ENCODE results near the gene OR1F1. TPM values are rescaled to one million over a fixed set of nuclear protein-coding genes. Genes with fewer than 3 reads are reported as not detected.

OR1F1 gene
- total and polyA plus RNA-seq, 9 of the 15 experiments (the other 6 are each of a cell fraction or from before 2014, with no cell fraction given), result 0.15 to 0.61 (median 0.35) TPM; not detected in 3

GRCh38 chr16:3138342-3138741 lies 49.7 kb upstream of the OR1F1 start:
- in situ Hi-C loops (cut with MboI) (no loop called here), intact Hi-C loops (cut with micrococcal nuclease) (no loop called here)
- Histone ChIP-seq H3K4me2 (ENCODE audit: insufficient read depth, low read length) (no peak overlapping the region), H4K20me1 (replicated peaks; ENCODE audit: control insufficient read depth, insufficient read depth, low read length) (no peaks in the 10 kb centered on the region), H3K9me1 (ENCODE audit: control insufficient read depth, insufficient read depth, low read length) (no peaks in the 10 kb centered on the region), H2AFZ (ENCODE audit: low read depth, low read length) (no peak overlapping the region), H3K4me1 (replicated peaks in 1 of 2; ENCODE audit: control insufficient read depth in 2 of 2, insufficient read depth in 2 of 2, low read length in 2 of 2) (peaks cover 0 to 42% of the 10 kb centered on the region in 2 experiments; a peak in 2 of 5 replicates), H3K36me3 (ENCODE audit: control insufficient read depth, insufficient read depth, low read length) (peaks cover 21% of the 10 kb centered on the region; the same call in 1 of the 3 replicates), H3K27me3 (ENCODE audit: control insufficient read depth in 2 of 2, insufficient read depth in 2 of 2, low read length in 2 of 2) (no peaks in the 10 kb centered on the region), H3K4me3 (no peak overlapping the region), H3K9ac (ENCODE audit: insufficient read depth in 1 of 2, low read depth in 2 of 2, low read length in 2 of 2) (peak overlapping the region in 1 of 2 experiments; percentile 31; a peak in 1 of 4 replicates), H3K9me3 (replicated peaks; ENCODE audit: control insufficient read depth, insufficient read depth, low read depth, low read length) (no peaks in the 10 kb centered on the region), H3K27ac (ENCODE audit: extremely low read depth, low read depth, low read length) (no peak overlapping the region), H3K79me2 (ENCODE audit: control insufficient read depth, insufficient read depth, low read length) (peaks cover 24% of the 10 kb centered on the region)
- POLR2A ChIA-PET, result interaction anchor here (0.6 to 1.6 kb wide), 3 partner anchors 12 to 361 kb away, joined by 4 to 13 read pairs (median 5); no protein-coding TSS in a partner anchor
- ATAC-seq, result no peak
- CTCF ChIA-PET (ENCODE audit: low intra/inter-chr PET ratio), result no interaction called here
- no peak for DNase-seq (ENCODE audit: extremely low read depth in 1 of 4, low spot score in 3 of 4)
- FAIRE-seq, result no peak
- BruUV-seq (replicated peaks), result no TSS peak
- TF ChIP-seq IRF2 (CRISPR knock-in tag; IDR thresholded peaks at IDR 0.05) (no peak), ZKSCAN1 (IDR thresholded peaks at IDR 0.05; ENCODE audit: low read depth, low read length) (no peak), SMAD1 (IDR thresholded peaks at IDR 0.05; ENCODE audit: low read depth, low read length, partially characterized antibody) (no peak), NCOA6 (IDR thresholded peaks at IDR 0.05) (no peak), SRSF9 (IDR thresholded peaks at IDR 0.05; ENCODE audit: borderline replicate concordance, low read depth, low read length) (no peak), PREB (CRISPR knock-in tag; IDR thresholded peaks at IDR 0.05) (no peak), SMC3 (conservative IDR thresholded peaks at IDR 0.05; ENCODE audit: insufficient read depth, low read depth, low read length) (no peak), NR2C2 (CRISPR knock-in tag; IDR thresholded peaks at IDR 0.05) (no peak), NR2C2 (tag; IDR thresholded peaks at IDR 0.05) (no peak), GTF2E2 (tag; IDR thresholded peaks at IDR 0.05) (no peak), TCF3 (CRISPR knock-in tag; IDR thresholded peaks at IDR 0.05) (no peak), IRF9 (tag; IDR thresholded peaks at IDR 0.05) (no peak), ZBTB1 (CRISPR knock-in tag; IDR thresholded peaks at IDR 0.05; ENCODE audit: borderline replicate concordance, low read depth) (no peak), ZFP91 (CRISPR knock-in tag; IDR thresholded peaks at IDR 0.05) (no peak), TCFL5 (CRISPR knock-in tag; conservative IDR thresholded peaks at IDR 0.05) (no peak), ZFP1 (CRISPR knock-in tag; IDR thresholded peaks at IDR 0.05) (no peak)
- WGBS (ENCODE audit: insufficient coverage, low coverage, missing lambda C conversion rate), result 60% methylated on average over 15 of the region's 21 CpGs
